Neural cell (in vitro differentiated cells): Measurements from ENCODE around the gene DNM1L.

ENCODE experiments used
- EP300 ChIP-seq: fragments of 450-650 bp; conservative IDR thresholded peaks from 2 replicates; pipeline ENCODE4 v1.6.1; 2014; ENCODE audit warnings: antibody characterized with exemption, mild to moderate bottlenecking, moderate library complexity; ENCODE audit not compliant: poor library complexity, severe bottlenecking
- EZH2 ChIP-seq: fragments of 200-600, 300-800 bp; shearing (Covaris generic), sonication (generic); IDR thresholded peaks from 2 replicates; pipeline ENCODE4 v1.6.1; 2014; ENCODE audit warnings: antibody characterized with exemption, low read length, borderline replicate concordance, mild to moderate bottlenecking; ENCODE audit not compliant: insufficient read depth, poor library complexity, severe bottlenecking
- SMC3 ChIP-seq: fragments of 450-650 bp; conservative IDR thresholded peaks from 2 replicates; pipeline ENCODE4 v1.6.1; 2014; ENCODE audit warnings: antibody characterized with exemption, mild to moderate bottlenecking, moderate library complexity; ENCODE audit not compliant: poor library complexity
- TF ChIP-seq, protein P1 (sequence below): fragments of 450-650 bp; IDR thresholded peaks from 2 replicates; pipeline ENCODE4 v1.5.1; 2014; ENCODE audit warnings: antibody characterized with exemption, mild to moderate bottlenecking, moderate library complexity; ENCODE audit not compliant: poor library complexity, severe bottlenecking
- TF ChIP-seq, protein P2 (sequence below): IDR thresholded peaks from 2 replicates; pipeline ENCODE4 v1.6.1; 2012; ENCODE audit warnings: borderline replicate concordance

DNA sequence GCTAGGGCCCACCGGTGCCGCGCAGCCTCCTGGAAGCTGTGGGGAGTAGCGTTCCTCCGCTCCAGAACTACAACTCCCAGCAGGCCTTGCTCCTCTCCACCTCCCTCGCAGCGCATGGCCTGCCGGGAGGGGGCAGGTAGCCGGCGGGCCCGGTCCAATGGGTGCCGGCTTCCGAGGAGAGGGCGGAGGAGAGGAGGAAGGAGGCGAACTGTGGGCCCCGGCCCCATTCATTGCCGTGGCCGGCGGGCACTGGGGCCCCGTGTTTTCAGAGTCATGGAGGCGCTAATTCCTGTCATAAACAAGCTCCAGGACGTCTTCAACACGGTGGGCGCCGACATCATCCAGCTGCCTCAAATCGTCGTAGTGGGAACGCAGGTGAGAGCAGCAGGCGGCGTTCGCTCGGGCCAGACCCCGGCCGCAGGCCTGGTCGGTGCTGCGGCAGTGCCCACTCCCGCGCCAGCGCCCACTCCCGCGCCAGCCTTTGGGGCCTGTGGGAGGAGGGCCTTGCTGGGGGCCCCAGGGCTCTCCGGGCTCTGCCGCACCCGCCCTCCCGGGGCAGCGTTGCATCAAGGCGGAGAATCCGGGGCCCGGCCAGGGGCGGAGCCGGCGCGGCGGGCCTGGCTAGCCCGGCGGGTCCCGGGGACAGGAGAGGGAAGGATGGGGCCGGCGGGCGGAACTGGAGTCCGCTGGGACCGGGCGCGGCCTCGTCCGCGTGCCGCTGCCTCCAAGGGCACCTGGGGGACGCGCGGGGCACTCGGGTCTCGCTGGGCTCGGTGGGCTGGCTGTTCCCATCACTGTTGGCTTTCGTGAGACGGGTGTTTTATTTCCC lies at the start of gene DNM1L:
- TF ChIP-seq, protein P1, sequence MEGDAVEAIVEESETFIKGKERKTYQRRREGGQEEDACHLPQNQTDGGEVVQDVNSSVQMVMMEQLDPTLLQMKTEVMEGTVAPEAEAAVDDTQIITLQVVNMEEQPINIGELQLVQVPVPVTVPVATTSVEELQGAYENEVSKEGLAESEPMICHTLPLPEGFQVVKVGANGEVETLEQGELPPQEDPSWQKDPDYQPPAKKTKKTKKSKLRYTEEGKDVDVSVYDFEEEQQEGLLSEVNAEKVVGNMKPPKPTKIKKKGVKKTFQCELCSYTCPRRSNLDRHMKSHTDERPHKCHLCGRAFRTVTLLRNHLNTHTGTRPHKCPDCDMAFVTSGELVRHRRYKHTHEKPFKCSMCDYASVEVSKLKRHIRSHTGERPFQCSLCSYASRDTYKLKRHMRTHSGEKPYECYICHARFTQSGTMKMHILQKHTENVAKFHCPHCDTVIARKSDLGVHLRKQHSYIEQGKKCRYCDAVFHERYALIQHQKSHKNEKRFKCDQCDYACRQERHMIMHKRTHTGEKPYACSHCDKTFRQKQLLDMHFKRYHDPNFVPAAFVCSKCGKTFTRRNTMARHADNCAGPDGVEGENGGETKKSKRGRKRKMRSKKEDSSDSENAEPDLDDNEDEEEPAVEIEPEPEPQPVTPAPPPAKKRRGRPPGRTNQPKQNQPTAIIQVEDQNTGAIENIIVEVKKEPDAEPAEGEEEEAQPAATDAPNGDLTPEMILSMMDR, result peak; percentile 52
- TF ChIP-seq SMC3, result peak; percentile 32
- TF ChIP-seq, protein P2, sequence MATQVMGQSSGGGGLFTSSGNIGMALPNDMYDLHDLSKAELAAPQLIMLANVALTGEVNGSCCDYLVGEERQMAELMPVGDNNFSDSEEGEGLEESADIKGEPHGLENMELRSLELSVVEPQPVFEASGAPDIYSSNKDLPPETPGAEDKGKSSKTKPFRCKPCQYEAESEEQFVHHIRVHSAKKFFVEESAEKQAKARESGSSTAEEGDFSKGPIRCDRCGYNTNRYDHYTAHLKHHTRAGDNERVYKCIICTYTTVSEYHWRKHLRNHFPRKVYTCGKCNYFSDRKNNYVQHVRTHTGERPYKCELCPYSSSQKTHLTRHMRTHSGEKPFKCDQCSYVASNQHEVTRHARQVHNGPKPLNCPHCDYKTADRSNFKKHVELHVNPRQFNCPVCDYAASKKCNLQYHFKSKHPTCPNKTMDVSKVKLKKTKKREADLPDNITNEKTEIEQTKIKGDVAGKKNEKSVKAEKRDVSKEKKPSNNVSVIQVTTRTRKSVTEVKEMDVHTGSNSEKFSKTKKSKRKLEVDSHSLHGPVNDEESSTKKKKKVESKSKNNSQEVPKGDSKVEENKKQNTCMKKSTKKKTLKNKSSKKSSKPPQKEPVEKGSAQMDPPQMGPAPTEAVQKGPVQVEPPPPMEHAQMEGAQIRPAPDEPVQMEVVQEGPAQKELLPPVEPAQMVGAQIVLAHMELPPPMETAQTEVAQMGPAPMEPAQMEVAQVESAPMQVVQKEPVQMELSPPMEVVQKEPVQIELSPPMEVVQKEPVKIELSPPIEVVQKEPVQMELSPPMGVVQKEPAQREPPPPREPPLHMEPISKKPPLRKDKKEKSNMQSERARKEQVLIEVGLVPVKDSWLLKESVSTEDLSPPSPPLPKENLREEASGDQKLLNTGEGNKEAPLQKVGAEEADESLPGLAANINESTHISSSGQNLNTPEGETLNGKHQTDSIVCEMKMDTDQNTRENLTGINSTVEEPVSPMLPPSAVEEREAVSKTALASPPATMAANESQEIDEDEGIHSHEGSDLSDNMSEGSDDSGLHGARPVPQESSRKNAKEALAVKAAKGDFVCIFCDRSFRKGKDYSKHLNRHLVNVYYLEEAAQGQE, result peak; percentile 36
- TF ChIP-seq EZH2, result no peak
- TF ChIP-seq EP300, result no peak
